MCF 10A (cell line): ENCODE measurements around the gene RBM20. TPM values are rescaled to one million over a fixed set of nuclear protein-coding genes. Genes with fewer than 3 reads are reported as not detected.
"Not testable (repeated sequence)": the region's sequence is repeated elsewhere in the genome, so short reads cannot be mapped to it uniquely, and the experiment has no call there.

Source experiments
- BruUV-seq: library from RNA; stranded (reverse); fragments of 400-500 nt; replicated peaks from 2 replicates; lab custom pipeline; 2021; lab: Mats Ljungman, UMichigan
- CTCF ChIA-PET: fragments of 300-600 bp; sonication (Branson Sonifier 250); formaldehyde crosslinking; extraction: SDS; loops from one replicate; lab custom pipeline; 2021; ENCODE audit warnings: antibody characterized with exemption, inconsistent platforms; lab: Yijun Ruan, JAX
- POLR2A ChIA-PET: fragments of 300-600, 350-650 bp; sonication (Branson Sonifier 250); formaldehyde crosslinking; extraction: SDS; loops from one replicate; lab custom pipeline; 2020; ENCODE audit warnings: antibody characterized with exemption, inconsistent platforms; lab: Yijun Ruan, JAX
- DNase-seq: peaks from one replicate; pipeline ENCODE4 v3.0.0-alpha.2; 2018; ENCODE audit not compliant: unreplicated experiment
- H3K27ac Mint-ChIP-seq: one replicate; pipeline ENCODE4 v1.8.0; 2022; ENCODE audit warnings: mild to moderate bottlenecking, low read depth, mixed read lengths; ENCODE audit not compliant: unreplicated experiment
- H3K27me3 Mint-ChIP-seq: one replicate; pipeline ENCODE4 v1.8.0; 2022; ENCODE audit warnings: mixed read lengths; ENCODE audit not compliant: insufficient read depth, unreplicated experiment
- H3K36me3 Mint-ChIP-seq: one replicate; pipeline ENCODE4 v1.8.0; 2022; ENCODE audit warnings: mild to moderate bottlenecking, moderate library complexity, mixed read lengths; ENCODE audit not compliant: insufficient read depth, unreplicated experiment
- H3K4me1 Mint-ChIP-seq: one replicate; pipeline ENCODE4 v1.8.0; 2022; ENCODE audit warnings: mixed read lengths; ENCODE audit not compliant: insufficient read depth, unreplicated experiment
- H3K4me3 Mint-ChIP-seq: one replicate; pipeline ENCODE4 v1.8.0; 2022; ENCODE audit warnings: mild to moderate bottlenecking, moderate library complexity, mixed read lengths; ENCODE audit not compliant: unreplicated experiment
- H3K9me3 Mint-ChIP-seq: one replicate; pipeline ENCODE4 v1.8.0; 2022; ENCODE audit warnings: mixed read lengths; ENCODE audit not compliant: unreplicated experiment
- intact Hi-C: fragments of 100-400 bp; cut with micrococcal nuclease; formaldehyde crosslinking; loops from 2 replicates; pipeline ENCODE4 v1.14.1; 2022
- total RNA-seq: library from RNA; stranded (reverse); gene quantifications from 2 replicates; pipeline ENCODE4 v1.2.3, GENCODE V29; 2022
- TF ChIP-seq, protein P1 (sequence below): fragments of 200-600 bp; IDR thresholded peaks from one replicate; pipeline ENCODE4 v1.8.0; 2022; ENCODE audit warnings: antibody characterized with exemption, mild to moderate bottlenecking; ENCODE audit not compliant: unreplicated experiment

RBM20 gene
- total RNA-seq, 1 experiment from 2014 or later: not detected

GRCh38 chr10:110704070-110704469 lies 59.9 kb downstream of the RBM20 start:
- Mint-ChIP-seq H3K27ac (no peak overlapping the region), H3K27me3 (no peaks in the 10 kb centered on the region), H3K4me1 (no peaks in the 10 kb centered on the region), H3K4me3 (no peak overlapping the region), H3K9me3 (no peaks in the 10 kb centered on the region), H3K36me3 (no peaks in the 10 kb centered on the region)
- intact Hi-C loops: no loop called here
- TF ChIP-seq, protein P1, sequence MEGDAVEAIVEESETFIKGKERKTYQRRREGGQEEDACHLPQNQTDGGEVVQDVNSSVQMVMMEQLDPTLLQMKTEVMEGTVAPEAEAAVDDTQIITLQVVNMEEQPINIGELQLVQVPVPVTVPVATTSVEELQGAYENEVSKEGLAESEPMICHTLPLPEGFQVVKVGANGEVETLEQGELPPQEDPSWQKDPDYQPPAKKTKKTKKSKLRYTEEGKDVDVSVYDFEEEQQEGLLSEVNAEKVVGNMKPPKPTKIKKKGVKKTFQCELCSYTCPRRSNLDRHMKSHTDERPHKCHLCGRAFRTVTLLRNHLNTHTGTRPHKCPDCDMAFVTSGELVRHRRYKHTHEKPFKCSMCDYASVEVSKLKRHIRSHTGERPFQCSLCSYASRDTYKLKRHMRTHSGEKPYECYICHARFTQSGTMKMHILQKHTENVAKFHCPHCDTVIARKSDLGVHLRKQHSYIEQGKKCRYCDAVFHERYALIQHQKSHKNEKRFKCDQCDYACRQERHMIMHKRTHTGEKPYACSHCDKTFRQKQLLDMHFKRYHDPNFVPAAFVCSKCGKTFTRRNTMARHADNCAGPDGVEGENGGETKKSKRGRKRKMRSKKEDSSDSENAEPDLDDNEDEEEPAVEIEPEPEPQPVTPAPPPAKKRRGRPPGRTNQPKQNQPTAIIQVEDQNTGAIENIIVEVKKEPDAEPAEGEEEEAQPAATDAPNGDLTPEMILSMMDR: no peak
- BruUV-seq: no TSS peak
- ChIA-PET CTCF (no interaction called here), POLR2A (no interaction called here)
- no peak for DNase-seq

DNA sequence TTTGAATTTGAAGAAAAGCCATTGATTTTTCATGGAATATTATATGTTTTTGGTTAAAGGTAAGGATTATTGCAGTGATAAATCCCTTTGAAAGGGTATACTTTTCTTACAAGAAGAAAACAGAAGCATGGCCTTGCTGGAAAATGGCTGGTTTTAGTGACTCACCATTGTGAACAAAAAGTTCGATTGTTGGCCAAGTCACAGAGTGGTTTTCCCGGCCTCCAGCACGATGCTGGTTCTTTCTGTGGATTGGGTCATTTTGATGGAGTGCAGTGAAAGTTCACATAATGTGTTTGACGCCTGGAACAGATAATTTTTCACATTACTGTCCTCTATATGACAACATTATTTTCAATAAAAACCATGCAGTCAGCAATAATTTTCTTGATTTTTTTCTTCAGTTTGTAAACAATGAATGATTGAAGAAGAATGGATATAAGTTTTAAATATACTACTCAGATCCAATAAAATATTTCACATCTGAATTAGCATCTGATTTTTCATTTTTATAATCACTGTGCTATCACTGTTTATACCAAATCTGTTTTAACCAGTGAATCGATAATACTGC lies 60.9 kb downstream of the RBM20 start:
- Mint-ChIP-seq H3K27me3 (no peaks in the 10 kb centered on the region), H3K27ac (no peak overlapping the region), H3K4me1 (no peaks in the 10 kb centered on the region), H3K9me3 (no peaks in the 10 kb centered on the region), H3K4me3 (no peak overlapping the region), H3K36me3 (no peaks in the 10 kb centered on the region)
- ChIA-PET CTCF (interaction anchor here (0.9 kb wide), 1 partner anchor 33 kb away, joined by 3 read pairs; no protein-coding TSS in a partner anchor), POLR2A (no interaction called here)
- no peak for DNase-seq
- intact Hi-C loops: no loop called here
- TF ChIP-seq, protein P1: no peak
- no TSS peak for BruUV-seq

DNA sequence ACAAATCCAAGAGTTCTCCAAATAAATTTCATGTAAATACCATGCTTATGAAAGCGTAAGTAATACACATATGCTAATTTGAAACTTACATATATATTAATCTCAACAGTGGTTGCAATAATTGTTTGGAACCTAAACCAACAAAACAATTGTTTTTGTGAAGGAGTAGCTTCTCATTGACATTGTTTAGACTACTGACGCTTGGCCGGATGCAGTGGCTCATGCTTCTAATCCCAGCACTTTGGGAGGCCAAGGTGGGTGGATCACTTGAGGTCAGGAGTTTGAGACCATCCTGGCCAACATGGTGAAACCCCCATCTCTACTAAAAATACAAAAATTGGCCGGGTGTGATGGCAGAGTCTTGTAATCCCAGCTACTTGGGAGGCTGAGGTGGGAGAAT lies 61.5 kb downstream of the RBM20 start:
- CTCF ChIA-PET: interaction anchor here (0.6 to 0.9 kb wide), 3 partner anchors 32 to 286 kb away, joined by 3 to 5 read pairs (median 3); no protein-coding TSS in a partner anchor
- BruUV-seq, H3K27me3 Mint-ChIP-seq, intact Hi-C loops, H3K4me1 Mint-ChIP-seq, POLR2A ChIA-PET, DNase-seq, H3K4me3 Mint-ChIP-seq, H3K9me3 Mint-ChIP-seq, H3K27ac Mint-ChIP-seq, H3K36me3 Mint-ChIP-seq: not testable (repeated sequence)

DNA sequence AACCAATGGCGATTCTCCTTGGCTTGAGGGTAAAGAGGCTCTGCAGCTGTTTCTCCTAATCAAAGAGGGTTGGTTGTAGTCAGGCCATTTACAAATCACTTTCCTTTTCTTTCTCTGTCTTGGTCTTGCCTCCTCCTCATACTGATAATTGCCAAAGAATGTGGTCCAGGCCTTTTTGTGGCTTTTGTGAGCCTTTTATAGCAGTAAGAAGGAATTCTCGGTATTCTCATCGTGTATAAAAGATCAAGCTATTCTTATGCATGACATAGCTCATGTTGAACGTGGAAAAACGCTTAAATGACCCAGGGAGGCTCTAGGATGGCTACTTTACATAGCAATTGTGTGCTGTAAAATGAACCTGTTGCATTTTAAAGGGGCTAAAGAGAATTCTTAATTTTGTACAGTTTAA lies 62.6 kb downstream of the RBM20 start:
- intact Hi-C loops: no loop called here
- ChIA-PET CTCF (interaction anchor here (1.2 to 1.4 kb wide), 3 partner anchors 16 to 35 kb away, joined by 3 to 4 read pairs (median 3); no protein-coding TSS in a partner anchor), POLR2A (interaction anchor here (0.7 to 1.1 kb wide), 5 partner anchors 10 to 210 kb away, joined by 3 to 5 read pairs (median 4); no protein-coding TSS in a partner anchor)
- Mint-ChIP-seq H3K4me3 (no peak overlapping the region), H3K27me3 (no peaks in the 10 kb centered on the region), H3K36me3 (no peaks in the 10 kb centered on the region), H3K4me1 (no peaks in the 10 kb centered on the region), H3K9me3 (no peaks in the 10 kb centered on the region), H3K27ac (no peak overlapping the region)
- TF ChIP-seq, protein P1: no peak
- no TSS peak for BruUV-seq
- no peak for DNase-seq
